DMS 273 (cell line): ENCODE results near the gene TCAP.
A peak's percentile ranks its signal among the peaks of the same experiment; 100 is the strongest.
"Not testable (repeated sequence)": the region's sequence is repeated elsewhere in the genome, so short reads cannot be mapped to it uniquely, and the experiment has no call there.

Source experiments
- DNase-seq: peaks from one replicate; lab custom pipeline; 2025; ENCODE audit not compliant: unreplicated experiment; lab: John Stamatoyannopoulos, UW

The TCAP gene

GRCh38 chr17:39678340-39679116 is 13.4 kb downstream of the TCAP start:
- DNase-seq: no peak

GRCh38 chr17:39679521-39680192 is 14.5 kb downstream of the TCAP start:
- no peak for DNase-seq

GRCh38 chr17:39683295-39683939 is 18.3 kb downstream of the TCAP start:
- no peak for DNase-seq

GRCh38 chr17:39684369-39685192 is 19.4 kb downstream of the TCAP start:
- DNase-seq: no peak

- no peak for DNase-seq
Measured at GRCh38 chr17:39687101-39687545, 22.0 kb downstream of the TCAP start.

- peak; percentile 96 for DNase-seq
Measured at GRCh38 chr17:39687546-39688474, 22.7 kb downstream of the TCAP start, which contains the start of gene PGAP3. Gene PGAP3, minus strand, starts transcription at chr17:39688057. Its CDS starts 43 bp downstream, at chr17:39688014.

- DNase-seq: no peak
Measured at GRCh38 chr17:39688475-39688835, 23.3 kb downstream of the TCAP start.

- DNase-seq: no peak
Measured at GRCh38 chr17:39688945-39689344, 23.8 kb downstream of the TCAP start.

- DNase-seq: no peak
Measured at GRCh38 chr17:39694593-39694992, 29.4 kb downstream of the TCAP start.

- DNase-seq: no peak
Measured at GRCh38 chr17:39695089-39695474, 29.9 kb downstream of the TCAP start.

GRCh38 chr17:39696731-39697130 is 31.6 kb downstream of the TCAP start:
- no peak for DNase-seq

- DNase-seq: no peak
Measured at GRCh38 chr17:39697961-39698360, 32.8 kb downstream of the TCAP start.

GRCh38 chr17:39699157-39699817 is 34.1 kb downstream of the TCAP start:
- not testable (repeated sequence) for DNase-seq

- DNase-seq: peak; percentile 22
Measured at GRCh38 chr17:39699818-39700147, 34.6 kb downstream of the TCAP start, which contains the start of gene ERBB2. Gene ERBB2, plus strand, starts transcription at chr17:39700064. Its CDS starts 175 bp downstream, at chr17:39700239.

- no peak for DNase-seq
Measured at GRCh38 chr17:39700148-39700987, 35.2 kb downstream of the TCAP start.

- no peak for DNase-seq
Measured at GRCh38 chr17:39701012-39701783, 36.0 kb downstream of the TCAP start.

GRCh38 chr17:39701784-39702422 is 36.8 kb downstream of the TCAP start:
- DNase-seq: no peak
